HT-29 (cell line): ENCODE measurements around the gene ZW10. TPM values are rescaled to one million over a fixed set of nuclear protein-coding genes. Genes with fewer than 3 reads are reported as not detected.

Experiments used
- DNase-seq: peaks from one replicate; pipeline ENCODE4 v3.0.0-alpha.2; 2015; ENCODE audit warnings: low spot score
- small RNA-seq: library from RNA; depleted of rRNA; stranded (forward); fragments of <200 nt; gene quantifications from one replicate; pipeline ENCODE3, GENCODE V24; 2014
- total RNA-seq: library from RNA; depleted of rRNA; stranded (reverse); fragments of >200 nt; shearing (Covaris generic); gene quantifications from 2 replicates; pipeline ENCODE4 v1.2.3, GENCODE V29; 2014; rRNA removed

ZW10 gene
- total RNA-seq, 1 experiment from 2014 or later: 12.3 TPM

DNA sequence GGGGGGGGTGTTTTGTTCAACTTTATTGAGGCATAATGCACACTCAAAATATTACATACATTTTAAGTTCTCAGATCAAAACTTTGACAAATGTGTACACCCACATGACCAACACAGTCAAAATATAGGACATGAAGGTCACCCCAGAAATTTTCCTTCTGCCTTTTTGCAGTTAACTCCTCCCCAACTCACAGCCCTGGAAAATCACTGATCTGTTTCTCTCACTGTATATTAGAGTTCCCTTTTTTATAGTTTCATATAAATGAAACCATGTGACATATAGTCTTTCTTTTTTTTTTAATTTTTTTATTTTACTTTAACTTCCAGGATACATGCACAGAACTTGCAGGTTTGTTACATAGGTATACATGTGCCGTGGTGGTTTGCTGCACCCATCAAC is 72.0 kb downstream of the ZW10 start:
- no peak for DNase-seq

DNA sequence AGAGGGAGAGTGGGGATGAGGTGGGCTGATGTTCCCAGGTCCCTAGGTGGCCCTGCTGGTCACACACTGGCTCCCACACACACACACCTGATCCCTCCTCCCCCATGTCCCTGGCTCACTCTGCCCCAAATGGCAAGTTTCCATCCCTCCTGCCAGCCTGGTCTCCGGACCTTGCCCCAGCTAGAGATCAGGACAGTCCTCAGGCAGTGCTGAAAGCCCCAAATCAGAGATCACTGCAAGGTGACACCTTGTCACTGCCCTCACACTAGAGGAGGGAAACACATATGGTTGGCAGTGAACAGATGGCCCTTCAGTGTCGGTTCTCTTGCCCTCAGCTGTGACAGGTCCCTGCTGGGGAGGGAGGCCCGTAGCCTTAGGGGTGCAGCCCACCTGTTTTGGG is 75.0 kb downstream of the ZW10 start:
- no peak for DNase-seq

DNA sequence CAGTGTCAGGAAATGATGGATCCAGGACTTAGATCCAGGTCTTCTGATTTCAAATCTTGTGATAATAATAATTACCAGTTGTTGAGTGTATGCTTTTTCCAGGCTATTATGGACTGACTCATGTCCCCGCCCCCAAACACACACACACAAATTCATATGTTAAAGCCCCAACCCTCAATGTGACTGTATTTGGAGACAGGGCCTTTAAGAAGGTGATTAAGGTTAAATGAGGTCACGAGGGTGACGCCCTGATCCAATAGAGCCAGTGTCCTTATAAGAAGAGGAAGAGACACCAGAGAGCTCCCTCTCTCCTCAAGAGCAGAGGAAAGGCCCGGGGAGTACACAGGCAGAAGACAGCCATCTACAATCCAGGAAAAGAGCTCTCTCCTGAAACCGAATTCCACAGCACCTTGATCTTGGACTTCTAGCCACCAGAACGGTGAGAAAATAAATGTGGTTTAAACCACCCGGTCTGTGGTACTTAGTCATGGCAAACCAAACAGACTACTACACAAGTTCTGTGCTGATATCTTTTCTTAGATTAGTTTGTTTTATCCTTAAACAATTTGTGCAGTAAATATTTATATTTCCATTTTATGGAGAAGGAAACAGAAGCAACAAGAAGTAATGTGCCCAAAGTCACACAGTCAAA is 75.6 kb downstream of the ZW10 start:
- DNase-seq: no peak

DNA sequence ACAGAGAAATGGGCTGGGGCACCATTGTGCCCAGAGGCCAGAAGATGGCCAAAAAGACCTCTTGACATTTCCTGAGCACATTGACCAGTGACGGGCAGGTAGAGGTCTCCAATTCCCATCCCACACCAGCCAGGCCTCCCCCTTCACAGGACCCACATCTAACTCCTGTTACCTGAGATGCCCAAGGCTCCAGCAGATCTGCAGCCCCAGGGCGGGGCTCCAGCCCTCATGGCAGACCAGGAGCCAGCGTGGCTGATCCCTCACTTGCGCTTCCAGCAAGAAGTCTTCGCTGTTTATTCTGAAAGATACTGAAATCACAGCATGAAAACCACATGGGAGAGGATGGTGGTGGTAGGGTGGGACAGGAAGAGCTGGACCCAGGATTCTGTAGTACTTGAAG is 76.4 kb downstream of the ZW10 start:
- no peak for DNase-seq

GRCh38 chr11:113695207-113695606 is 78.3 kb downstream of the ZW10 start:
- DNase-seq: no peak

- DNase-seq: no peak
Observed at GRCh38 chr11:113694390-113694789, 79.1 kb downstream of the ZW10 start.

- no peak for DNase-seq
Observed at GRCh38 chr11:113693030-113693429, 80.5 kb downstream of the ZW10 start.

DNA sequence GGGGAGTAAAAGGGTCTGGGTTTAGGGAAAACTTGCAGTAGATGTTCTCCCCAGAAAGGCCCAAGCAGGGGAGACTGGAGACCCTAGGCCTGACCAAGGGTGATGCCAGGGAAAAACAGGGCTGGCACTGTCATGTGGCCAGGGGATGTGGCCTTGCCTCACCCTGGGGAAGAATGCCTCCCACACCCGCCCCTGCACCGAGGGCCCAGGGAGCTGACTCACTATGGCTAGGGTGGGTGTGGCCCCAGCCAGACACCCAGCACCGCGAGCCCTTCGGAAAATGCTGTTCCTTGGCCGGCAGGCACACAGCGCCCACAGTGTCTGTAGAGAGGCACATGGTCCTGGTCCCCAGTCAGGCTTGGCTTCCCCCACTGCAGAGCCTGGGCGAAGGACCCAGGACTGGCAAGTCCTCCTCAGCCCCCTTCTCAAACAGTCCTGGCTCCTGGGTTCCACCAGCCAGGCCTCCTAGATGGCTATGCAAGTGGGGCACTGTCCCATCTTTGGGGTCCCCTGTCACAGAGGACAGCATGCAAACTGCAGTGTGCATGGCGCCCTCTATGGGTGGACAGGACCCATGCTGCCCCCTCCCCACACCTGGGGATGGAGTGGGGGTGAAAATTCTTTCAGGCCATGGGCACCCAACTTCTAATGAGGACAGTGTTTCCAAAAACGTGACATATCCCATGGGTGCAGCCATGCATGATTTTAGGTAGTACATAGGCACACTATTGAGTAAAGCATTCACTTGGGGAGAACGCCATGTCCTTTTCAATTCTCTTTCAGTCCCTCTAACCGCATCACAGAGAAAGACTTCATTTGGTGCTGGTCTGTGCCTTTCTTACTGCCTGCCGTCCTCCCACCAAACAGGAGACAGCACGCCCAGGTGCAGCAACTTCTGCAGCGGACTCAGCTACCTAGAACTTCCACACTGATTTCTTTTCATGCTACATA is 82.6 kb downstream of the ZW10 start:
- peak; percentile 98 for DNase-seq

GRCh38 chr11:113689768-113690618 is 83.5 kb downstream of the ZW10 start:
- peak; percentile 31 for DNase-seq

DNA sequence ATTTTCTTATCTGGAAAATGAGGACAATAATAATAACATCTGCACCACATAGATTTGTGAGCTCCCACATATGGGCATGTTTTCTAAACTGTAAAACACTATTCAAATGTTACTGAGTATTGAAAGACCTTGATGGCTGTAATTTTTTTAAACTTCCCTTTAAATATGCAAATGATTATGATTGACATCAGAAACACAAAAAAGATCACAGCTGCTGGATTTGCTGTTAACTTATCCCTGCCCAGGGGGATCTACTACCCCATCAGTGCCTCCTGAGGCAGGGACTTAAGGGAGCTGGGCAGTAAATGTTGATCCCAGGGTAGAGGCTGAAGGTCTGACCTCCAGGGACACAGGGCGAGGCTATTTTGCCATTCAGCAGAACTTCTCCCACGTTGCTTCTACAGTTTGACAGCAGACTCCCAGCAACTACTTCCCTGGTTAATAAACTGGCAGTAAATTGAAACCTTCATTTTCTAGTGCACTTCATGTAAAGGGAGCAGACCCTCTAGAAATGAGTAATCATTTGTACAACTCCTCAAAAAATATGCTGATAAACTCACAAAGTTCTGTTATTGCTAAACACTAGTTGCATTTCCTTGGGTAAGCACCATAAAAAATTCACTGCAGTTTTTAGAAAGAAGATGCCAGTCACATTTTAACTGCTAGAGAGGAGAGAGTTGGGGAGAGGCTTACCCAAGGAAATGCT is 87.7 kb downstream of the ZW10 start:
- no peak for DNase-seq

- no peak for DNase-seq
Observed at GRCh38 chr11:113684496-113684895, 89.0 kb downstream of the ZW10 start.

- no peak for DNase-seq
Observed at GRCh38 chr11:113683481-113684046, 89.9 kb downstream of the ZW10 start.

Small RNA genes within 50 kb of the gene (small RNA-seq; reads per million reads assigned to genes)
- gene LRRC37A13P (not detected), gene RPS29P19 (not detected)

Other genes starting within 250 kb of the ZW10 start
- 1.6 and 1.8 TPM in 2 replicates for gene TMPRSS5, start 67.4 kb downstream of the ZW10 start, total RNA-seq
- gene CLDN25, start 6.1 kb upstream of the ZW10 start, total RNA-seq: not detected in 2 replicates
- gene USP28, start 101.9 kb upstream of the ZW10 start, total RNA-seq: 27.5 and 33.9 TPM in 2 replicates
- gene HTR3B, start 131.1 kb upstream of the ZW10 start, total RNA-seq: not detected in 2 replicates
- not detected in 2 replicates for gene HTR3A, start 201.4 kb upstream of the ZW10 start, total RNA-seq